ENCODE measurements around the gene CYGB. TPM values are rescaled to one million over a fixed set of nuclear protein-coding genes. Genes with fewer than 3 reads are reported as not detected.

CYGB gene
- total RNA-seq, 1 experiment from 2014 or later, result 0.56 TPM

DNA sequence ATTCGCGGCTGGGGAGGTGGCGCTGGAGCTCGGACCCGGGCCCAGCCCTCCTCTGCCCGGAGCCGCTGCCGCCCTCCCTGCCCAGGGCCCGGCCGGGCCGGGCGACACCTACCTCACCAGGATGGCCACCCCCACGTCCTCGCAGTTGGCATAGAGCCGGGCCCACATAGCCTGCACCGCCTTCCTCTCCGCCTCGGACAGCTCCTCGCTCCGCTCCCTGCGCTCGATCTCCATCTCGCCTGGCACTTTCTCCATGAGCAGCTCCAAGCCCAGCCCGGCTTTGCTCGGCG lies 276 bp downstream of the CYGB start:
- no peak overlapping the region for H3K27ac ChIP-seq (ENCODE audit: low read depth, low read length, poor library complexity, severe bottlenecking)
- no TSS peak for BruUV-seq (replicated peaks)
- H3K36me3 ChIP-seq (ENCODE audit: insufficient read depth, low read length, poor library complexity, severe bottlenecking), result no peaks in the 10 kb centered on the region
- ChIA-PET CTCF (no interaction called here), POLR2A (ENCODE audit: low non-redundant PET) (no interaction called here)
- intact Hi-C loops (cut with micrococcal nuclease; ENCODE audit: unreplicated experiment), result no loop called here
- DNase-seq (ENCODE audit: low spot score), result no peak
- no peak for TF ChIP-seq EZH2 (IDR thresholded peaks at IDR 0.05; ENCODE audit: borderline replicate concordance, low read depth, low read length, poor library complexity, severe bottlenecking)
- TF ChIP-seq, protein P1, sequence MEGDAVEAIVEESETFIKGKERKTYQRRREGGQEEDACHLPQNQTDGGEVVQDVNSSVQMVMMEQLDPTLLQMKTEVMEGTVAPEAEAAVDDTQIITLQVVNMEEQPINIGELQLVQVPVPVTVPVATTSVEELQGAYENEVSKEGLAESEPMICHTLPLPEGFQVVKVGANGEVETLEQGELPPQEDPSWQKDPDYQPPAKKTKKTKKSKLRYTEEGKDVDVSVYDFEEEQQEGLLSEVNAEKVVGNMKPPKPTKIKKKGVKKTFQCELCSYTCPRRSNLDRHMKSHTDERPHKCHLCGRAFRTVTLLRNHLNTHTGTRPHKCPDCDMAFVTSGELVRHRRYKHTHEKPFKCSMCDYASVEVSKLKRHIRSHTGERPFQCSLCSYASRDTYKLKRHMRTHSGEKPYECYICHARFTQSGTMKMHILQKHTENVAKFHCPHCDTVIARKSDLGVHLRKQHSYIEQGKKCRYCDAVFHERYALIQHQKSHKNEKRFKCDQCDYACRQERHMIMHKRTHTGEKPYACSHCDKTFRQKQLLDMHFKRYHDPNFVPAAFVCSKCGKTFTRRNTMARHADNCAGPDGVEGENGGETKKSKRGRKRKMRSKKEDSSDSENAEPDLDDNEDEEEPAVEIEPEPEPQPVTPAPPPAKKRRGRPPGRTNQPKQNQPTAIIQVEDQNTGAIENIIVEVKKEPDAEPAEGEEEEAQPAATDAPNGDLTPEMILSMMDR (conservative IDR thresholded peaks at IDR 0.05; ENCODE audit: low read depth, low read length), result no peak
- peaks cover 5% of the 10 kb centered on the region for H3K27me3 ChIP-seq (replicated peaks; ENCODE audit: insufficient read depth, low read depth, low read length, poor library complexity)
- H3K9me3 ChIP-seq (ENCODE audit: low read depth, low read length, poor library complexity, severe bottlenecking), result no peaks in the 10 kb centered on the region
- peak overlapping the region; percentile 42 for H3K4me3 ChIP-seq (ENCODE audit: low read depth, low read length, poor library complexity, severe bottlenecking)
- H3K4me1 ChIP-seq (ENCODE audit: insufficient read depth, low read length, poor library complexity, severe bottlenecking), result peaks cover 10% of the 10 kb centered on the region

DNA sequence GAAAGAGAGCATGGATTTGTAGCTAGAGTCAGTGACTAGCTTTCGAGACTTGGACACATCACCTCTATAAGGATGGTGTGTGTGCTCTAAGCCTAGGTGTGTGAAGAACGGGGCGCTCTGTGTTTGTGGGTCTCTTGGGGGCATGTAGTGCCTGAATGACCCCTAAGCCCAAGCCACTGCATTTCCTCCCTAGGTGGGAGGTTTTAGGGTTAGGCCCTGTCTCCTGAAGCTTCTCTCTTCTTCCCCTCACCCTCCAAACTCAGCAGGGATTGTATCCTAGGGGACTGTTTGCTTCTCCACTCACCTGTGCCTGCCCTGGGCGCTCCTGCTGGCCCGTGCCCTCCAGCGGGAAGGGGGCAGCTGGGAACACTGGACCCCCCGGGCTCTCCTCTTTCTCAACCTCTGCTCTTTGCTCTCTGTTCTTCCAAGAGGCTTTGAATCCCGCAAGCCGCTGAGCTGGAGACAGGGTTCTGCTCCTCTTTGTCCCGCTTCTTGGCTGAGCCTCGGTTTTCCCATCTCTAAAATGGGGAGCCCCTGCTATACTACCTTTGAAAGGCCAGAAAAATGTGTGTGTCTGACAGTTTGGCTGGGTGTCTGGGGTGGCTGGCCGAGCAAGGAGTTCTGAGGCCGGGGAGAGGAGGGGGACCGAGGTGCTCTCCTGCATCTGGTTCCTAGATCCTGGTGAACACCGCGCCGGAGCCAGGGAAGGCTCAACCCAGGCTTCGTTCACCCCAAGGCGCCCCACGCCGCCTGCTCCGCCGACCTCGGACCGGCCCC lies 810 bp downstream of the CYGB start:
- Histone ChIP-seq H3K27me3 (replicated peaks; ENCODE audit: insufficient read depth, low read depth, low read length, poor library complexity) (peaks cover 5% of the 10 kb centered on the region), H3K4me3 (ENCODE audit: low read depth, low read length, poor library complexity, severe bottlenecking) (peak overlapping the region; percentile 42), H3K27ac (ENCODE audit: low read depth, low read length, poor library complexity, severe bottlenecking) (no peak overlapping the region), H3K36me3 (ENCODE audit: insufficient read depth, low read length, poor library complexity, severe bottlenecking) (no peaks in the 10 kb centered on the region), H3K4me1 (ENCODE audit: insufficient read depth, low read length, poor library complexity, severe bottlenecking) (peaks cover 10% of the 10 kb centered on the region), H3K9me3 (ENCODE audit: low read depth, low read length, poor library complexity, severe bottlenecking) (no peaks in the 10 kb centered on the region)
- intact Hi-C loops (cut with micrococcal nuclease; ENCODE audit: unreplicated experiment), result no loop called here
- no peak for DNase-seq (ENCODE audit: low spot score)
- no TSS peak for BruUV-seq (replicated peaks)
- ChIA-PET CTCF (no interaction called here), POLR2A (ENCODE audit: low non-redundant PET) (no interaction called here)
- TF ChIP-seq, protein P1 (conservative IDR thresholded peaks at IDR 0.05; ENCODE audit: low read depth, low read length), result no peak
- no peak for TF ChIP-seq EZH2 (IDR thresholded peaks at IDR 0.05; ENCODE audit: borderline replicate concordance, low read depth, low read length, poor library complexity, severe bottlenecking)

DNA sequence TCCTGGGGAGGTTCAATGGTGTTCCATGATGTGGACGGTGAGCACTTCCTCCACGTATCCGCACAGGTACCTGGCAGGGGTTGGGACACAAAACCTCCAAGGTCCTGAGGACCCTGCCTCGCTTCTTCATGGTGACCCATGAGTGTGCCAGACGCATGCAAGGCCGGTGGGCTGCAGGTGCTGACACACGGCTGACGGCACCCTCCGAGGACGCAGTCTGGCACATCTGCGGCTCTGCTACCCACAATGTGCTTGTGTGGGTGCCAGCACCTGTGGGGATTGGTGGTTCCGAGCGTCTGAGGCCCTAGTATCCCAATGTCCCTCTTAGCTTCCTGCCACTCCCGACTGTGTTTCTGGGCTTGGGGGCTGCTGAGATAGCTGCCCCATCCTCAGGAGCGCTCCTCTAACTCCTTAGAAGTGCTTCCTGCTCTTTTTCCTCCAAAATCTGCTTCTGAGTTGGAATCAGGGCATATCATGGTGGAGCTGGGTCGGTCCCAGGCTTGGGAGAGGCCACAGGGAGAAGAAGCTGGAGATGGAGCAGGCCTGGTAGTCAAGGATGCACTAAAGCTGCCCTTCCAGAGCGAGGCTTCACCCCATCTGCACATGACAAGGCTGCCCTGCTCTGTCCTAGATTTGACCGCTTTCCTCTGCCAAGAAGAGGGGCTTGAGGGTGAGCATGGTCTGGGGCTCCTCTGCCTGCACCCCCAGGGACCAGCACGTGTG lies 1.6 kb downstream of the CYGB start:
- Histone ChIP-seq H3K36me3 (ENCODE audit: insufficient read depth, low read length, poor library complexity, severe bottlenecking) (no peaks in the 10 kb centered on the region), H3K4me1 (ENCODE audit: insufficient read depth, low read length, poor library complexity, severe bottlenecking) (peaks cover 7% of the 10 kb centered on the region), H3K9me3 (ENCODE audit: low read depth, low read length, poor library complexity, severe bottlenecking) (no peaks in the 10 kb centered on the region), H3K27me3 (replicated peaks; ENCODE audit: insufficient read depth, low read depth, low read length, poor library complexity) (peaks cover 5% of the 10 kb centered on the region), H3K4me3 (ENCODE audit: low read depth, low read length, poor library complexity, severe bottlenecking) (no peak overlapping the region), H3K27ac (ENCODE audit: low read depth, low read length, poor library complexity, severe bottlenecking) (no peak overlapping the region)
- ChIA-PET CTCF (no interaction called here), POLR2A (ENCODE audit: low non-redundant PET) (no interaction called here)
- no peak for TF ChIP-seq EZH2 (IDR thresholded peaks at IDR 0.05; ENCODE audit: borderline replicate concordance, low read depth, low read length, poor library complexity, severe bottlenecking)
- DNase-seq (ENCODE audit: low spot score), result no peak
- BruUV-seq (replicated peaks), result no TSS peak
- intact Hi-C loops (cut with micrococcal nuclease; ENCODE audit: unreplicated experiment), result no loop called here

Data from A673 (cell line).